GM19240 (cell line): Measurements from ENCODE around the gene CHRDL1.
"Not testable (repeated sequence)": the region's sequence is repeated elsewhere in the genome, so short reads cannot be mapped to it uniquely, and the experiment has no call there.

Source experiments
- DNase-seq: peaks from one replicate; pipeline ENCODE4 v3.0.0; 2011; ENCODE audit warnings: low spot score; ENCODE audit not compliant: insufficient read length

CHRDL1 gene

GRCh38 chrX:110795645-110796406, at the start of gene CHRDL1:
CHRDL1 (minus strand) TSS chrX:110795817; CDS start chrX:110792181, 3,636 bp downstream.
- no peak for DNase-seq

- DNase-seq = no peak
Observed at GRCh38 chrX:110836982-110837381, 41.4 kb upstream of the CHRDL1 start.

- no peak for DNase-seq
Observed at GRCh38 chrX:110836451-110836850, 40.8 kb upstream of the CHRDL1 start.

GRCh38 chrX:110836001-110836400, 40.4 kb upstream of the CHRDL1 start:
- no peak for DNase-seq

GRCh38 chrX:110825972-110826371, 30.4 kb upstream of the CHRDL1 start:
- no peak for DNase-seq

DNA sequence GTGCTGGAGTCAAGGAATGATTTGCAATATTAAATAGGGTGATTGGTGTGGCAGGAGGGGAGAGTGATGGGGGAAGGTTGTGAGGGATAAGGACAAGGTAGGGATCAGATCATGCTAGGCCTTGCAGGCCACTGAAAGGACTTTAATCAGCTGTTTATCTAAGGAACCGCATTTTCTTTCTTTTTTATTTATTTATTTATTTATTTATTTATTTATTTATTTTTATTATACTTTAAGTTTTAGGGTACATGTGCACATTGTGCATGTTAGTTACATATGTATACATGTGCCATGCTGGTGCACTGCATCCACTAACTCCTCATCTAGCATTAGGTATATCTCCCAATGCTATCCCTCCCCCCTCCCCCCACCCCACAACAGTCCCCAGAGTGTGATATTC, 20.9 kb upstream of the CHRDL1 start:
- not testable (repeated sequence) for DNase-seq

- no peak for DNase-seq
Observed at GRCh38 chrX:110806145-110806544, 10.5 kb upstream of the CHRDL1 start.

GRCh38 chrX:110805303-110805702, 9.7 kb upstream of the CHRDL1 start:
- DNase-seq = no peak

GRCh38 chrX:110804446-110804845, 8.8 kb upstream of the CHRDL1 start:
- DNase-seq = no peak

DNA sequence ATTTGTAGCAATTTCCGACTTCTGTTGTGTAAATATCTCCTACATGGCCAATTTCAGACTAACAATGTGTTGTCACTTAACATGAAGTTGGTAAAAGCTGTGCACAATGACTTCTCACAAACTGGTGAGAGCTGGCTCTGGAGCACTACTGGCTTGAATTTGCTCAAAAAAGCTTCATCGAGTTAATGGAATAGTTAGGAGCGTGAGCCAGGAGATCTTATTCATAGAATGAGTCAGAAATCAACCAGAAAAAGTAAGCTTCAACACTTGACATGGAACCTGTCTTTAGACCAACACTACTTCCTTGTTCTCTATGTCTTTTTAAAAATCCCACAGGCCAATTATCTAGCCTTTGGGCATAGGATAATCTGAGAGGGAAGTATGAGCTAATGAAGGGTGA, 7.9 kb upstream of the CHRDL1 start:
- DNase-seq = no peak

DNA sequence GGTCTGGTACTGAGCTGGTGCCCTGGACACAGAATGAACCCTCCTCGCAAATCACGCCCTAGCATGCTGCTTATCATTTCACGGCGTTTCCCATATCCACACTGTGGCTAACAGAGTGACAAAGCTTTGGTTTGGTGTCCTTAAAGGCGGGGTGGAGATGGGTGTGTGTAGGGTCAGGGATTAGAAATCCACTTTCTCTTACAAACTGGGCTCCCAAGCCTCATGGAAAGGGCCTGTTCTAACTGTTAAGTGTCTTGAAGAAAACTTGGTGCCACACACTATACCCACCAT, 735 bp upstream of the CHRDL1 start:
- DNase-seq = no peak

- DNase-seq = no peak
Observed at GRCh38 chrX:110794601-110795000, 1.0 kb downstream of the CHRDL1 start.

DNA sequence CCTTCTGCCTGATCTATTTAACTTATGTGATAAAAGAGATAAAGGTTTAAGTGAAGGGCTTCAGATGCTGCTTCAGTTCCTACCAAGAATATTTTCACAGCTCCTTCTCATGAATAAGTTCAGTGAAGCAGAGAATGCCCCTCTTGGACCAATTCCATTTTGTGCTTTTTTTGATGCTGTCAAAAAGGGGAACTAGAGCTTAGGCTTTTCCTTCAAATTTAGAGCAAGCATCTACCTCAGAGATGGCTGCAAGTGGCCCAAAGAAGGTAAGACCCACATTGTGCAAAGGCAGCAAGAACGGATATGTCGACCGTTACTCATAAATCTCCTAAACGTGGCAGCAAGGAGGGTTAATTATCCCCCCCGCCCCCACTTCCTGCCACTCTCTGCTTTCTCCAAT, 4.5 kb downstream of the CHRDL1 start:
- no peak for DNase-seq

DNA sequence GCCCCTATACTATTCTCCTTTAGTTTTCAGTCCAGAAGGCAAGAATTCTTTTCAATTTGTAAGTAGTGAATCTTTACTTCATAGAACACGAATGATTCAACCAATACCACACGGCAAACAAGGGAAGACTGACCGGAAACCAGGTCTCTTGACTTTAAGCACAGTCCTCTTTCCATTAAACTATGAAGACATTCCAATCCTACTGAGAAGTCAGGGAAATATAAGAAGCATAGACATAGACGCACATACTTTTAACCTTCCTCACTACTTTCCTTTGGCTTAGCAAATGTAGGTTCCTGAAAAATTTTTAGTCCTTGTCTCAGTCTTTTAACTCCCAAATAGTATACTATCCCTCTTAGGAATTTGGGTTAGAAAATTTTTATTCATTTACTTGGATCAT, 9.1 kb downstream of the CHRDL1 start:
- DNase-seq = no peak

- no peak for DNase-seq
Observed at GRCh38 chrX:110759785-110760184, 35.8 kb downstream of the CHRDL1 start.

DNA sequence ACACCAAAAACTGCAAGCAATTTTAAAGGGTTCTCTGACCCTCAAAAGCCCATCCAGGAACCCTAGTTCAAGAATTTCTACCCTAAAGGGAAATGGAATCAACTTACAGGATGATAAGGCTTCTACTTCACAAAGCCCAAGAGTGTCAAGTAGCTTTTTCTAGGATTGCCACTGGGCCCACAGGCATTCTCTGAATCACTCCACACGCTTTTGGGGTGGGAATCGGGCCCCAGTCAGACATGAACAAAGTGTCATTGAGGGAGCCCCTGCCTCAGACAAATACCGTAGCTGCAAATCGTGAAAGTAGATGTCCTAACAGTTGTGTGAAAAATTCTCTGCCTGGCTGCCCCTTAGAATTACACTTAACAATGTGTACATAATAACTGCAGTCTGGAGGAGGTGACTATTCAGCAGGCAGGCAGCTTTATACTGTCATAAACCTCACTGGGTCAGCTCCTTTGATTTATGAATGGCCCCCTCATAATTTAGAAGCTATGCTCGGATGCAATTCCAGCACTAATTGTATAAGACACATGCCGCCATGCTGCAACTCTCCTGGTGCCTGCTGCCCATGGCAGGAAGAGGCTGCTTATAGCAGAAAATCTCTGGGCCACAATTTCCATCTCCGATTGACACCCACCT, 36.7 kb downstream of the CHRDL1 start:
- no peak for DNase-seq

- DNase-seq = no peak
Observed at GRCh38 chrX:110755611-110756010, 40.0 kb downstream of the CHRDL1 start.

GRCh38 chrX:110755061-110755460, 40.6 kb downstream of the CHRDL1 start:
- DNase-seq = no peak

DNA sequence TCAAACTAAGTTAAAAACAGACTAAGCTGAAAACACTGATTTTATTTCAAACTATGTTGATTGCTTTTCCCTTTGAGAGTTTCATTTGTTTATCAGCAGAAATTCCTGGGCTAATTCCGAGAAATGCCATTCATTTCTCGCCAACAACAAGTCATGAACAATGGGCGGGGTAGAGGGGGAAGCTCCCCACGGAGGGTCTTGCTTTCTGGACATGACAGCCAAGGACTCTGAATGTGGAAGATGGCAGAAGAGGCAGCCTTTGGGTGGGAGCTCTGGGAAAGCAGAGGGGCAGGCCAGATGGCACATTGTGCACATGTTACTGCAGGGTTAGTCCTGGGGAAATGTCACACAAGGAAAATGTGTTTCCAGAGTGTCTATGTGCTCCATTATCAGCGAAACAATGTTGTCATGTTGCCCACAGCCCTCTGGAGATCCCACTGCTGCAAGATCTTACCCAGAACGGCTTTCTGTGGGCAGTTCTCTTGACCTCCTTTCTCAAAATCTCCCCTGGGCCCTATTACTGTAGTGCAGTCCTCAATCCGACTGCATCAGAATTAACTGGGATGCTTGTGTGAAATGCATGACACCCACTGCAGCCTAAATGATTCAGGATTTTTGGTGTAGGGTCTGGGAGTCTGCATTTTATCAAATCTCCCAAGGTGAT, 45.0 kb downstream of the CHRDL1 start:
- no peak for DNase-seq

- no peak for DNase-seq
Observed at GRCh38 chrX:110748256-110748806, 47.3 kb downstream of the CHRDL1 start.

GRCh38 chrX:110746014-110746413, 49.6 kb downstream of the CHRDL1 start:
- no peak for DNase-seq

- no peak for DNase-seq
Observed at GRCh38 chrX:110745288-110745687, 50.3 kb downstream of the CHRDL1 start.
